HepG2 (cell line): ENCODE data around the gene DAAM1. TPM values are rescaled to one million over a fixed set of nuclear protein-coding genes. Genes with fewer than 3 reads are reported as not detected.

Experiments used
- HNRNPK ChIP-seq: fragments of 200-400 bp; formaldehyde crosslinking; IDR thresholded peaks from 2 replicates; pipeline ENCODE4 v1.6.1; 2018; ENCODE audit warnings: low read length, low read depth, moderate library complexity, mild to moderate bottlenecking; ENCODE audit not compliant: poor library complexity, severe bottlenecking
- KDM5A ChIP-seq: fragments of 200-600 bp; sonication (generic); IDR thresholded peaks from 2 replicates; pipeline ENCODE4 v1.7.0; 2018; ENCODE audit warnings: antibody characterized with exemption, mild to moderate bottlenecking, low read length, borderline replicate concordance
- KDM5B ChIP-seq: sonication (generic); formaldehyde crosslinking; IDR thresholded peaks from 2 replicates; pipeline ENCODE4 v1.4.0; 2020; ENCODE audit warnings: missing genetic modification reagents, mild to moderate bottlenecking, borderline replicate concordance
- LCORL ChIP-seq, 2 experiments: fragments of 450-650 bp in 1 of 2; sonication (generic) in 1 of 2; formaldehyde crosslinking in 1 of 2; IDR thresholded peaks; 2 replicates each; pipeline versions ENCODE4 v1.5.0 to v1.6.1; 2017 to 2020; ENCODE audit warnings: antibody characterized with exemption in 1 of 2, missing genetic modification reagents in 1 of 2
- POLR2G ChIP-seq: fragments of 200-400 bp; formaldehyde crosslinking; IDR thresholded peaks from 2 replicates; pipeline ENCODE4 v1.6.1; 2018; ENCODE audit warnings: mild to moderate bottlenecking, low read depth, low read length, moderate library complexity
- RFX3 ChIP-seq: IDR thresholded peaks from 2 replicates; pipeline ENCODE4 v1.6.1; 2016; ENCODE audit warnings: missing biosample characterization, missing genetic modification reagents
- SPEN ChIP-seq: sonication (generic); formaldehyde crosslinking; IDR thresholded peaks from 2 replicates; pipeline ENCODE4 v1.5.1; 2020; ENCODE audit warnings: low read depth, mild to moderate bottlenecking, missing genetic modification reagents
- SRY ChIP-seq: sonication (generic); formaldehyde crosslinking; IDR thresholded peaks from 2 replicates; pipeline ENCODE4 v1.8.0; 2022; ENCODE audit warnings: mild to moderate bottlenecking, missing genetic modification reagents
- ZNF574 ChIP-seq: sonication (generic); formaldehyde crosslinking; IDR thresholded peaks from 2 replicates; pipeline ENCODE4 v1.4.0; 2020; ENCODE audit warnings: missing genetic modification reagents
- polyA plus RNA-seq, 8 experiments: library from polyadenylated mRNA; depleted of rRNA in 3 of 8; stranded (reverse) in 7 of 8; unstranded in 1 of 8; fragments of >200 nt; fragmentation: Illumina TruSeq in 4 of 8; extraction: Trizol in 4 of 8; gene quantifications; 2 replicates each; pipeline versions ENCODE4 v1.2.1 to v1.2.3, GENCODE V29; 2011 to 2016; ENCODE audit warnings: low read depth in 4 of 8, missing spikeins in 1 of 8, mixed read lengths in 1 of 8; ENCODE audit not compliant: insufficient read depth in 1 of 8
- total RNA-seq, 5 experiments: library from RNA; depleted of rRNA; stranded (reverse); fragments of >200 nt; fragmentation: Illumina TruSeq; extraction: Trizol; gene quantifications; 2 replicates each; pipeline ENCODE4 v1.2.3, GENCODE V29; 2016; ENCODE audit warnings: low read depth in 1 of 5
- TF ChIP-seq, protein P1 (sequence below): sonication (generic); formaldehyde crosslinking; IDR thresholded peaks from 2 replicates; pipeline ENCODE4 v1.4.0; 2020; ENCODE audit warnings: missing genetic modification reagents
- TF ChIP-seq, protein P2 (sequence below): sonication (generic); formaldehyde crosslinking; IDR thresholded peaks from 2 replicates; pipeline ENCODE4 v1.8.0; 2022; ENCODE audit warnings: mild to moderate bottlenecking, missing genetic modification reagents; ENCODE audit not compliant: insufficient replicate concordance
- TF ChIP-seq, protein P3 (sequence below): IDR thresholded peaks from 2 replicates; pipeline ENCODE4 v1.6.1; 2016
- TF ChIP-seq, protein P4 (sequence below): sonication (generic); formaldehyde crosslinking; IDR thresholded peaks from 2 replicates; pipeline ENCODE4 v1.4.0; 2020; ENCODE audit warnings: mild to moderate bottlenecking, missing genetic modification reagents

Gene DAAM1
- total and polyA plus RNA-seq, 2 of the 13 experiments (the other 11 are each of a cell fraction or from before 2014, with no cell fraction given): 10.9 to 24.5 TPM

DNA sequence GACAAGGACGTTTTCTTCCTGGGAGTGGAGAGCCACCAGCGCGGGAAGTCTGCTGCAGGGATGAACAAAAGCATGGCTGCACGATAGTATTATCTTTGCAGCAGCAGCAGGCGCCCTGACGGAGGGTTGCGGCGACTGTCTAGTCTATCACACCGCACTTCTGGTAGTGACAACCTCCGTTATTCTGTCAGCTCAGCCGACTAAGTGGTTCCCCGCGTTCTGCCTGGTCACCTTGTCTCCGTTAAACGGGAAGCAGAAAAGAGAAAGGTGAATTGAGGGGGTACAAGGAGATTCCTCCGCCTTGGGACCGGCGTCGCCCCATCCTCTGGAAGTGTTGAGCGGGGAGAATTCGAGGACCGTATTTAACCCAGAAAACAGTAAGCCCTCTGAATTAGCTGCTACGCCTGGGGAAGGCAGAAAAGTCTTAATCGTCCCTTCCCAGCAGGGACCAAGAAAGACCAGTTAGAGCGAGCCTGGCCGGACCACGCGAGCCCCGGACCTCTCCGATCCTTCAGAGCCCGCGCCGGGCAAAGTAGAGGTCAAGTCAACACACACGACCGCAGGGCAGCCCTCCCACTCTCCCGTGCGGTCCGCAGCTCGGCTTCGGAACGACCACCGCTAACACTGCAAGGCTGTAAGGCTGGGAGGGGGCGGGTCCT, 536 bp upstream of the DAAM1 start (continued):
- TF ChIP-seq, protein P1, sequence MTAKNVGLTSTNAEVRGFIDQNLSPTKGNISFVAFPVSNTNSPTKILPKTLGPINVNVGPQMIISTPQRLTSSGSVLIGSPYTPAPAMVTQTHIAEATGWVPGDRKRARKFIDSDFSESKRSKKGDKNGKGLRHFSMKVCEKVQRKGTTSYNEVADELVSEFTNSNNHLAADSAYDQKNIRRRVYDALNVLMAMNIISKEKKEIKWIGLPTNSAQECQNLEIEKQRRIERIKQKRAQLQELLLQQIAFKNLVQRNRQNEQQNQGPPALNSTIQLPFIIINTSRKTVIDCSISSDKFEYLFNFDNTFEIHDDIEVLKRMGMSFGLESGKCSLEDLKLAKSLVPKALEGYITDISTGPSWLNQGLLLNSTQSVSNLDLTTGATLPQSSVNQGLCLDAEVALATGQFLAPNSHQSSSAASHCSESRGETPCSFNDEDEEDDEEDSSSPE (CRISPR knock-in tag): 0 out of 2 replicates have a peak, but pooled peaks have one; percentile 30
- no peak for TF ChIP-seq SPEN (CRISPR knock-in tag)
- TF ChIP-seq LCORL (IDR thresholded peaks at IDR 0.05): no peak
- no peak for TF ChIP-seq LCORL (CRISPR knock-in tag; IDR thresholded peaks at IDR 0.05)
- TF ChIP-seq, protein P2, sequence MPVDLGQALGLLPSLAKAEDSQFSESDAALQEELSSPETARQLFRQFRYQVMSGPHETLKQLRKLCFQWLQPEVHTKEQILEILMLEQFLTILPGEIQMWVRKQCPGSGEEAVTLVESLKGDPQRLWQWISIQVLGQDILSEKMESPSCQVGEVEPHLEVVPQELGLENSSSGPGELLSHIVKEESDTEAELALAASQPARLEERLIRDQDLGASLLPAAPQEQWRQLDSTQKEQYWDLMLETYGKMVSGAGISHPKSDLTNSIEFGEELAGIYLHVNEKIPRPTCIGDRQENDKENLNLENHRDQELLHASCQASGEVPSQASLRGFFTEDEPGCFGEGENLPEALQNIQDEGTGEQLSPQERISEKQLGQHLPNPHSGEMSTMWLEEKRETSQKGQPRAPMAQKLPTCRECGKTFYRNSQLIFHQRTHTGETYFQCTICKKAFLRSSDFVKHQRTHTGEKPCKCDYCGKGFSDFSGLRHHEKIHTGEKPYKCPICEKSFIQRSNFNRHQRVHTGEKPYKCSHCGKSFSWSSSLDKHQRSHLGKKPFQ (CRISPR knock-in tag): no peak
- TF ChIP-seq KDM5B (CRISPR knock-in tag): no peak; the same call in 1 of the 2 replicates
- TF ChIP-seq ZNF574: peak; percentile 46; the same call in 1 of the 2 replicates
- no peak for TF ChIP-seq RFX3
- TF ChIP-seq POLR2G: peak; percentile 69
- TF ChIP-seq, protein P3, sequence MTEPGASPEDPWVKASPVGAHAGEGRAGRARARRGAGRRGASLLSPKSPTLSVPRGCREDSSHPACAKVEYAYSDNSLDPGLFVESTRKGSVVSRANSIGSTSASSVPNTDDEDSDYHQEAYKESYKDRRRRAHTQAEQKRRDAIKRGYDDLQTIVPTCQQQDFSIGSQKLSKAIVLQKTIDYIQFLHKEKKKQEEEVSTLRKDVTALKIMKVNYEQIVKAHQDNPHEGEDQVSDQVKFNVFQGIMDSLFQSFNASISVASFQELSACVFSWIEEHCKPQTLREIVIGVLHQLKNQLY: no peak
- no peak for TF ChIP-seq HNRNPK
- TF ChIP-seq SRY: 0 out of 2 replicates have a peak, but pooled peaks have one; percentile 47
- TF ChIP-seq, protein P4, sequence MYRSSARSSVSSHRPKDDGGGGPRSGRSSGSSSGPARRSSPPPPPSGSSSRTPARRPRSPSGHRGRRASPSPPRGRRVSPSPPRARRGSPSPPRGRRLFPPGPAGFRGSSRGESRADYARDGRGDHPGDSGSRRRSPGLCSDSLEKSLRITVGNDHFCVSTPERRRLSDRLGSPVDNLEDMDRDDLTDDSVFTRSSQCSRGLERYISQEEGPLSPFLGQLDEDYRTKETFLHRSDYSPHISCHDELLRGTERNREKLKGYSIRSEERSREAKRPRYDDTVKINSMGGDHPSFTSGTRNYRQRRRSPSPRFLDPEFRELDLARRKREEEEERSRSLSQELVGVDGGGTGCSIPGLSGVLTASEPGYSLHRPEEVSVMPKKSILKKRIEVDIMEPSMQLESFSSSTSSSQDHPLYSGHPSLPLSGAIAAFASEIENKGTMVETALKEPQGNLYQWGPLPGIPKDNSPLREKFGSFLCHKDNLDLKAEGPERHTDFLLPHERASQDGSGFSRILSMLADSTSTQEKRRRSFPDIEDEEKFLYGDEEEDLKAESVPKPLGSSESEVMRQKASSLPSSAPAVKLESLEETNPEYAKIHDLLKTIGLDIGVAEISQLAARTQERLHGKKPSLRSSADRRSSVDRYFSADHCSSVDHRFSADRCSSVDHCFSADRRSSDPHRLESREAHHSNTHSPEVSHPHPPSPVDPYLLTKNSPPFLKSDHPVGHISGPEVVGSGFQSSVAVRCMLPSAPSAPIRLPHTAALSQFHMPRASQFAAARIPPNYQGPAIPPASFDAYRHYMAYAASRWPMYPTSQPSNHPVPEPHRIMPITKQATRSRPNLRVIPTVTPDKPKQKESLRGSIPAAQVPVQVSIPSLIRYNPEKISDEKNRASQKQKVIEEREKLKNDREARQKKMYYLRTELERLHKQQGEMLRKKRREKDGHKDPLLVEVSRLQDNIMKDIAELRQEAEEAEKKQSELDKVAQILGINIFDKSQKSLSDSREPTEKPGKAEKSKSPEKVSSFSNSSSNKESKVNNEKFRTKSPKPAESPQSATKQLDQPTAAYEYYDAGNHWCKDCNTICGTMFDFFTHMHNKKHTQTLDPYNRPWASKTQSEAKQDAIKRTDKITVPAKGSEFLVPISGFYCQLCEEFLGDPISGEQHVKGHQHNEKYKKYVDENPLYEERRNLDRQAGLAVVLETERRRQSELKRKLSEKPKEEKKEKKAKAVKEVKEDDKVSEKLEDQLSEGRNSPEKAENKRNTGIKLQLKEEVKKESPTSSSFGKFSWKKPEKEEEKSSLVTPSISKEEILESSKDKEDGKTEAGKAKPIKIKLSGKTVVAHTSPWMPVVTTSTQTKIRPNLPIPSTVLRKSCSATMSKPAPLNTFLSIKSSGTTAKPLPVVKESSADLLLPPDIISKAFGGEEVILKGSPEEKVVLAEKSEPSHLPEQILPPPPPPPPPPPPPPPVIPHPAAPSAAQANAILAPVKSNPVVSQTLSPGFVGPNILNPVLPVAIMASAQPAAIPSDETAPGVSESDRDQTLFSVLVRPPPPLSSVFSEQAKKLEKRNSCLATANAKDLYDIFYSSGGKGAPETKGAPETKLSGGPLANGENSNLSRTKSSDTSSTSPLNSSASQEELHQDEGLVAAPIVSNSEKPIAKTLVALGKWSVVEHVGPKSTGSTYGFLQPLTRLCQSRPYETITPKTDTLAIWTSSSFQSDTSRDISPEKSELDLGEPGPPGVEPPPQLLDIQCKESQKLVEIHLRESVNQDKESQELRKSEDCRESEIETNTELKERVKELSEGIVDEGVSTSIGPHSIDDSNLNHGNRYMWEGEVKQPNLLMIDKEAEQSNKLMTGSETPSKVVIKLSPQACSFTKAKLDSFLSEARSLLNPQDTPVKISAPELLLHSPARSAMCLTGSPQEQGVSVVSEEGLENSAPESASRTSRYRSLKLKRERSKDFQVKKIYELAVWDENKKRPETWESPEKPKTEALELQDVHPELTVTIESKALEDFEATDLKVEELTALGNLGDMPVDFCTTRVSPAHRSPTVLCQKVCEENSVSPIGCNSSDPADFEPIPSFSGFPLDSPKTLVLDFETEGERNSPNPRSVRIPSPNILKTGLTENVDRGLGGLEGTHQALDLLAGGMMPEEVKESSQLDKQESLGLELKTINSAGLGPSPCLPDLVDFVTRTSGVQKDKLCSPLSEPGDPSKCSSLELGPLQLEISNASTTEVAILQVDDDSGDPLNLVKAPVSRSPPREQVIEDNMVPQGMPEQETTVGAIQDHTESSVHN: 0 out of 2 replicates have a peak, but pooled peaks have one; percentile 45
- TF ChIP-seq KDM5A: peak; percentile 9; the same call in 1 of the 2 replicates
